Endothelial cell of umbilical vein (primary cell): ENCODE results near the gene TGDS. TPM values are rescaled to one million over a fixed set of nuclear protein-coding genes. Genes with fewer than 3 reads are reported as not detected.

Experiments
- BruUV-seq: library from RNA; stranded (reverse); fragments of 400-500 nt; replicated peaks from 2 replicates; lab custom pipeline; 2021; lab: Mats Ljungman, UMichigan
- CTCF ChIA-PET: fragments of 300-600, 350-600 bp; sonication (Branson Sonifier 250); formaldehyde crosslinking; loops from one replicate; lab custom pipeline; 2021; ENCODE audit warnings: antibody characterized with exemption, inconsistent platforms; lab: Charles Lee
- POLR2A ChIA-PET: fragments of 300-600, 350-600 bp; sonication (Branson Sonifier 250); formaldehyde crosslinking; loops from one replicate; lab custom pipeline; 2021; ENCODE audit warnings: antibody characterized with exemption, inconsistent platforms; lab: Charles Lee
- DNase-seq: peaks from one replicate; pipeline ENCODE4 v3.0.0-alpha.2; 2011; ENCODE audit warnings: low read depth, low spot score
- FAIRE-seq: peaks from 2 replicates; lab custom pipeline; 2011; peaks lifted over from hg19 to GRCh38; lab: Jason Lieb, UNC
- H2AFZ ChIP-seq: 2 replicates; pipeline ENCODE4 v1.6.0; 2012; ENCODE audit warnings: low read depth, low read length, control low read depth, inconsistent platforms
- H3K27ac ChIP-seq: 2 replicates; pipeline ENCODE4 v1.5.1; 2011; ENCODE audit warnings: low read depth, mild to moderate bottlenecking, control low read depth, low read length, moderate library complexity; ENCODE audit not compliant: insufficient read depth
- H3K27me3 ChIP-seq, 2 experiments: 2 replicates each; pipeline versions ENCODE4 v1.6.0 to v1.6.1; 2011; ENCODE audit warnings: low read length in 2 of 2, mixed read lengths in 1 of 2; ENCODE audit not compliant: control insufficient read depth in 2 of 2, insufficient read depth in 2 of 2
- H3K36me3 ChIP-seq, 2 experiments: 2 replicates in 1 of 2; 3 replicates in 1 of 2; pipeline ENCODE4 v1.5.1; 2011; ENCODE audit warnings: low read length in 2 of 2, mild to moderate bottlenecking in 1 of 2, moderate library complexity in 1 of 2; ENCODE audit not compliant: control insufficient read depth in 2 of 2, insufficient read depth in 2 of 2; ENCODE audit errors: extremely low read depth in 1 of 2
- H3K4me1 ChIP-seq: 3 replicates; pipeline ENCODE4 v1.5.1; 2011; ENCODE audit warnings: mild to moderate bottlenecking, low read length; ENCODE audit not compliant: control insufficient read depth, insufficient read depth; ENCODE audit errors: extremely low read depth
- H3K4me2 ChIP-seq: 2 replicates; pipeline ENCODE4 v1.6.1; 2011; ENCODE audit warnings: low read length, control low read depth, mixed read lengths; ENCODE audit not compliant: insufficient read depth
- H3K4me3 ChIP-seq, 3 experiments: fragments of 200-600 bp in 1 of 3; sonication (generic), shearing (Covaris generic) in 1 of 3; replicated peaks in 1 of 3; 2 replicates each; pipeline ENCODE4 v1.5.1; 2011 to 2016; ENCODE audit warnings: control low read depth in 3 of 3, low read length in 3 of 3, mild to moderate bottlenecking in 2 of 3, inconsistent platforms in 1 of 3, low read depth in 1 of 3, moderate library complexity in 1 of 3; ENCODE audit not compliant: insufficient read depth in 1 of 3
- H3K79me2 ChIP-seq: 2 replicates; pipeline ENCODE4 v1.6.0; 2012; ENCODE audit warnings: low read length, inconsistent platforms; ENCODE audit not compliant: control insufficient read depth, insufficient read depth
- H3K9ac ChIP-seq: replicated peaks from 2 replicates; pipeline ENCODE3; 2011; ENCODE audit warnings: low read length, control low read depth; ENCODE audit not compliant: insufficient read depth; ENCODE audit errors: extremely low read depth
- H3K9me1 ChIP-seq: replicated peaks from 3 replicates; pipeline ENCODE4 v1.6.0; 2011; ENCODE audit warnings: mild to moderate bottlenecking, low read length; ENCODE audit not compliant: control insufficient read depth, insufficient read depth; ENCODE audit errors: extremely low read depth
- H3K9me3 ChIP-seq: replicated peaks from 2 replicates; pipeline ENCODE4 v1.5.1; 2012; ENCODE audit warnings: low read length, inconsistent platforms; ENCODE audit not compliant: control insufficient read depth, insufficient read depth
- H4K20me1 ChIP-seq: replicated peaks from 2 replicates; pipeline ENCODE3; 2011; ENCODE audit warnings: mild to moderate bottlenecking, low read length; ENCODE audit not compliant: control insufficient read depth, insufficient read depth; ENCODE audit errors: extremely low read depth
- CTCF ChIP-seq, 2 donors: IDR thresholded peaks; 1 replicate in 1 of 2; 2 replicates in 1 of 2; pipeline ENCODE4 v1.5.1; 2011; ENCODE audit warnings: low read length in 2 of 2, mild to moderate bottlenecking in 2 of 2, moderate library complexity in 2 of 2, control low read depth in 1 of 2, inconsistent platforms in 1 of 2, low read depth in 1 of 2; ENCODE audit not compliant: insufficient read depth in 1 of 2; ENCODE audit errors: extremely low read depth in 1 of 2
- EZH2 ChIP-seq: IDR thresholded peaks from 2 replicates; pipeline ENCODE4 v1.6.1; 2012; ENCODE audit warnings: borderline replicate concordance, low read depth, mild to moderate bottlenecking, moderate library complexity, low read length, inconsistent platforms; ENCODE audit not compliant: severe bottlenecking
- FOS ChIP-seq: IDR thresholded peaks from 2 replicates; pipeline ENCODE4 v1.6.1; 2011; ENCODE audit warnings: mild to moderate bottlenecking, low read length, moderate library complexity, borderline replicate concordance; ENCODE audit not compliant: insufficient read depth
- GATA2 ChIP-seq: IDR thresholded peaks from 2 replicates; pipeline ENCODE4 v1.7.0; 2011; ENCODE audit warnings: low read depth, mild to moderate bottlenecking, moderate library complexity, mixed read lengths, low read length; ENCODE audit not compliant: insufficient read length, insufficient read depth
- JUN ChIP-seq: IDR thresholded peaks from 2 replicates; pipeline ENCODE4 v1.6.1; 2011; ENCODE audit warnings: borderline replicate concordance, low read depth; ENCODE audit not compliant: insufficient read length, insufficient read depth
- MAX ChIP-seq: IDR thresholded peaks from 2 replicates; pipeline ENCODE4 v1.6.1; 2011; ENCODE audit not compliant: insufficient read depth, insufficient read length
- MYC ChIP-seq: IDR thresholded peaks from one replicate; pipeline ENCODE4 v1.6.1; 2011; ENCODE audit warnings: mild to moderate bottlenecking, low read depth, low read length
- POLR2A ChIP-seq: IDR thresholded peaks from 2 replicates; pipeline ENCODE4 v1.6.1; 2012; ENCODE audit warnings: low read depth, mild to moderate bottlenecking, control low read depth, low read length
- POLR2AphosphoS5 ChIP-seq: IDR thresholded peaks from 2 replicates; pipeline ENCODE4 v1.6.1; 2012; ENCODE audit warnings: low read depth, mild to moderate bottlenecking, control low read depth, low read length, moderate library complexity; ENCODE audit not compliant: insufficient read depth
- dilution Hi-C: fragments of 300-500 bp; cut with MboI; formaldehyde crosslinking; loops from one replicate; pipeline ENCODE4 v1.15.0; 2019; ENCODE audit warnings: low sequenced_read_pairs; ENCODE audit not compliant: extremely low pct_ligation_motif_present
- intact Hi-C: fragments of 100-400 bp; cut with micrococcal nuclease; formaldehyde crosslinking; loops from one replicate; pipeline ENCODE4 v1.10.0; 2022
- polyA plus RNA-seq, 4 experiments: library from polyadenylated mRNA; depleted of rRNA in 3 of 4; stranded (reverse) in 3 of 4; unstranded in 1 of 4; fragments of >200 nt; gene quantifications; 2 replicates each; pipeline versions ENCODE4 v1.2.1 to v1.2.3, GENCODE V29; 2011 to 2012; ENCODE audit warnings: missing spikeins in 1 of 4
- total RNA-seq: library from RNA; stranded (reverse); gene quantifications from 2 replicates; pipeline ENCODE4 v1.2.3, GENCODE V29; 2021

The TGDS gene
- total and polyA plus RNA-seq, 2 donors (not counting 3 experiments of a cell fraction or from before 2014, with no cell fraction given): 7.3 to 9.3 TPM

- no peaks in the 10 kb centered on the region for H3K27me3 ChIP-seq
- BruUV-seq: no TSS peak
- H3K79me2 ChIP-seq: no peaks in the 10 kb centered on the region
- DNase-seq: no peak
- H3K4me2 ChIP-seq: no peak overlapping the region
- dilution Hi-C loops: no loop called here
- H3K36me3 ChIP-seq: no peaks in the 10 kb centered on the region
- ChIA-PET CTCF (interaction anchor here (1.0 kb wide), 1 partner anchor 17 kb away, joined by 3 read pairs; no protein-coding TSS in a partner anchor), POLR2A (no interaction called here)
- no peaks in the 10 kb centered on the region for H3K9me3 ChIP-seq
- TF ChIP-seq CTCF (IDR thresholded peaks at IDR 0.05; ENCODE audit: extremely low read depth in 1 of 2, insufficient read depth in 1 of 2, low read depth in 1 of 2, low read length in 2 of 2): no peak
- no peak for TF ChIP-seq MYC
- no peak for TF ChIP-seq POLR2AphosphoS5
- TF ChIP-seq EZH2: no peak
- TF ChIP-seq POLR2A: no peak
- TF ChIP-seq MAX: no peak
- TF ChIP-seq JUN: no peak
- TF ChIP-seq FOS: no peak
- TF ChIP-seq GATA2: no peak
- intact Hi-C loops: no loop called here
- H2AFZ ChIP-seq: no peak overlapping the region
- no peaks in the 10 kb centered on the region for H3K4me1 ChIP-seq
- no peak for FAIRE-seq
- no peaks in the 10 kb centered on the region for H4K20me1 ChIP-seq
- H3K9ac ChIP-seq: no peak overlapping the region
- H3K9me1 ChIP-seq: no peaks in the 10 kb centered on the region
- H3K4me3 ChIP-seq: no peak overlapping the region
- no peak overlapping the region for H3K27ac ChIP-seq
Observed at GRCh38 chr13:94556041-94556440, 39.9 kb downstream of the TGDS start.
